ENCODE measurements around the gene AMN. TPM values are rescaled to one million over a fixed set of nuclear protein-coding genes. Genes with fewer than 3 reads are reported as not detected.
"Not testable (repeated sequence)": the region's sequence is repeated elsewhere in the genome, so short reads cannot be mapped to it uniquely, and the experiment has no call there.

AMN gene
- polyA plus RNA-seq, 4 donors, result 22.4 to 59.4 (median 22.7) TPM

DNA sequence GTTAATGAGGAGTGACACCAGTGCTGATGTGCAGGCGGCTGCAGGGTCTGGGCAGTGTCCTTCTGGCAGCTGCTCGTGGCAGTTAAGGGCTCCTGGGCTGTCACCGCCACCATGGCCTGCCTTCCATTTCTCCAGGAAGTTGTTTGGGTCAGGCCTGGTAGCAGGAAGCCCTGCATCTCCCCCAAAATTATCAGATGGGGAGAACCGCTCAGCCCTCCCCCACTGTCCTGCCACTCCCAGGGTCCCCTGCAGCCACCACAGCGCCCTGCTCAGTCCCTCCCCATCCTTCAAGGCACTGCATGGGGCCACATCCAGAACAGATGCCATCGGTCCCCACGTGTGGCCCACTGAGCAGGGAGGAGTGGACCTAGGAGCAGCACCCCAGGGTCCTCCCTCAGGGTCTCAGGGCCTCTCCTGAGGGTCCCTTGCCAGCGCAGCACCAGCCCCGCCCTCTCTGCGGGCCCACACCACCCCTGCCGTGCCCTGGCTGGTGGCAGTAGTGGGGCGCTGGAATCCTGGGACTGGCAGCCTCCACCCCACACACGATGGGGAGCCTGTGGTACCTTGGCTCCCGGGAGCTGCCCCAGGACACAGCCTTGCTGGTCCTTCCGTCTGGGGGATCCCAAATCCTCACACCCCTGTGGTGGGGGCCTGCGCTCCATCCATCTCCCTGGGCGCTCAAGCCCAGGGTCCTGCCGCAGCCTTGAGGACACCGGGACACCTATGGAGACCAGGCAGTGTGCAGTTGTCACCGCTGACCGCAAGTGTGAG lies 10.3 kb upstream of the AMN start:
- DNase-seq (ENCODE audit: low read depth in 4 of 4, low spot score in 3 of 4), result no peak

DNA sequence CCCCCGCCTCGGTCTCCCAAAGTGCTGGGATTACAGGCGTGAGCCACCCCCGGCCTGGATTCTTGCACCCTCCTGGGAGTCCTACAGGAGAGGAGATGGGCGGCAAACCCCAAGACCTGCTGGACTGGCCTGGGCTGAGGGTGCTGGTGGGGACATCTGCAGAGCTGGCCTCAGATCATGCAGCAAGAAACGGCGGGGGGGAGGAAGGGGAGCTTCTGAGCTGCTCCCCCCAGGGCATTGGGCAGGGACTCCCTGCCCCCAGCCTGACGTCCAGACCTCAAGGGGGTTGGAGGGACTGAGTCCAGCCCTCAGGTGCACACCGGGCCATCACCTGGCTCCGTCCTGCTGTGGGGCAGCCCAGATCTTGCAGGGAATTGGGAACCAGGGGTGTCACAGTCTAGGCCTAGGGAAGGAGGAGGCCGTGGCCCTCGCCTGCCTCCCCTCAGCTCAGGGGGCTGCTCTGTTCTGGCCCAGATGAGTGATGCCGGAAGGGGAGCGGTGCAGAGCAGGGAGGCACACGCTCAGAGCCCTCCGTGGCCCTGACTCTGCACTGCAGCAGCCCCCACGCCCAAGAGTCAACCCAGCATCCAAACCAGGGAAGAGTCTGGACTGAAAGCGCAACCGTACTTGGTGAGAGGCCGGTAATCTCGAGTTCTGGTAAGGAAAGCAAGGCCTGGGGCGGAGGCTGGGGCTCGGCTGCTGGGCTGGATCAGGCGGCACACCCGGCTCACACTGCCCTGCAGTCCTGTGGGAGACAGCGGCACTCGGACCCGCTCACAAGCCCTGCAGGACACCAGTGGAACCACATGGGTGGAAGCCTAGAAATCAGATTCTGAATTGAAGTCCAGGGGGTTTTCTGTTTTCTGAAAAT lies 8.9 kb upstream of the AMN start:
- no peak for DNase-seq (ENCODE audit: low read depth in 4 of 4, low spot score in 3 of 4)

DNA sequence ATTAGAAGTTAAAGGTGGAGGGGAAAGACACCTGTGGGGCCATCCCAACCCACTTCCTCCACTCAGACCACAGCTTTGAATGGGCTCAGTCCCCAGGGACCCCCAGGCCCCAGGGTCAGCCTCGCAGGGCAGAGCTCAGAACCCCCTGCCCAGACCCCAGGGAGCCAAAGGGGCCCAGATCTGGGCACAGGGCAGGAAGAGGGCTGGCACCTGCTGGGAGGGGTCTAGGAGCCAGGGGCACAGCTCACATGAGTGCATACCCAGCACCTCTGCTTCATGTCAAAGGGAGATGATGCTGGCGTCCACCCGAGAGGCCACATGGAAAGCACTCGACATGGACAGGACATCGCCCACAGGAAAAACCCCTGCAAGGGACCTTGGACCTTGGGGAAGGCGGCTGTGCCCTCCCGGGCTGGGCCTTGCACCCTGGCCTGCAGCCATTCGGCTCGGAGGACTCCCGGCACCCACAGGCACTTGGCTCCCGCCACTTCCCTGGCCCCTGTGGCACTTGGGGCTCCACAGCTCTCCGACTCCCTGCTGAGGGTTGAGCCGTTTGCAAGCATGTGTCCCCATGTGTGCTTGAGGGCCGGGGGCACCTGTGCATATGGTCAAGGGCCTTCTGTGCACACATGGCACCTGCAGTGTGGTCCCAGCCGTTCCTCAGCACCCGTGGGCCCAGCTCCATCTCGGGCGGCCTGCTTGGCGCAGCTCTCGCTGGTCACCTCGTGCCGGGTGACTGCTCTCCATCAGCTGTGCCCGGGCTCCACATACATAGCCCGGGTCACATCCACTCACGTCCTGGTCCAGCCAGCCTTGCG lies 7.8 kb upstream of the AMN start:
- DNase-seq (ENCODE audit: low read depth in 4 of 4, low spot score in 3 of 4), result no peak

DNA sequence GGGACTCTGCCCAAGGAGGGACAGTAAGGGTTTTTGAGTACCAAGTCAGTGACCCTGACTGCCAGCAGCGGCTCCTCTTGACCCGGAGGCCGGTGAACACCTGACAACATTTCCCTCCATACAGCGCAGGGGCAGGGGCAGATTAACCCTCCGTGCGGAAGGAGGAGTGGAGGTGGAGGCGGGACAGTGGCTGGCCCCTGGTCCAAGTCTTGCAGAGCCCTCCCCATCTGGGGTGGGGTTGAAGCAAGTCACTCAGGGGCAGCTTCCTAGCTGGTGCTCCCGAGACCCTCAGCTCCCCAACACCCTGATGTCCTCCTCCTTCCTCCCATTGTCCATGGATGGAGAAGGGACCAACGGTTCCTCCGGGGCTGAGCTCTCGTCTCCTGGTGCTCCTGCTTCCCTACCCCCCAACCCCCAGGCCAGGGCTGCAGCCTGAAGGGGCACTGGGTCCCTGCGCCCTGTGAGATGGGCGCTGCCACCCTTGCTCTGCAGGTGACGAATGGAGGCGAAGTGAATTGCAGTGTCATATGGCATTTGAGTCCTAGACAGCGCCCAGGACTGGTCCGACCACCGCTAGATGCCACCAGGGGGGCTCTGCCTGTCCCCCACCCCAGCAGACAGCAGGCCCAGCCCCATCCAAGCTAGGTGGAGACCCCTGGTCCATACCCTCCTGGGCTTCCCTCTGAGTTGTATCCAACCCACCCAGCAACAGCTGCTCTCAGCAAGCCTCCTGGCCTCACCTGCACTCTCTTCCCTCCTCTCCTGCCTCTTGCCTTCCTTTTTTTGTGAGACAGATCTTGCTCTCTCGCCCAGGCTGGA lies 7.0 kb upstream of the AMN start:
- DNase-seq (ENCODE audit: low read depth in 4 of 4, low spot score in 3 of 4), result no peak

DNA sequence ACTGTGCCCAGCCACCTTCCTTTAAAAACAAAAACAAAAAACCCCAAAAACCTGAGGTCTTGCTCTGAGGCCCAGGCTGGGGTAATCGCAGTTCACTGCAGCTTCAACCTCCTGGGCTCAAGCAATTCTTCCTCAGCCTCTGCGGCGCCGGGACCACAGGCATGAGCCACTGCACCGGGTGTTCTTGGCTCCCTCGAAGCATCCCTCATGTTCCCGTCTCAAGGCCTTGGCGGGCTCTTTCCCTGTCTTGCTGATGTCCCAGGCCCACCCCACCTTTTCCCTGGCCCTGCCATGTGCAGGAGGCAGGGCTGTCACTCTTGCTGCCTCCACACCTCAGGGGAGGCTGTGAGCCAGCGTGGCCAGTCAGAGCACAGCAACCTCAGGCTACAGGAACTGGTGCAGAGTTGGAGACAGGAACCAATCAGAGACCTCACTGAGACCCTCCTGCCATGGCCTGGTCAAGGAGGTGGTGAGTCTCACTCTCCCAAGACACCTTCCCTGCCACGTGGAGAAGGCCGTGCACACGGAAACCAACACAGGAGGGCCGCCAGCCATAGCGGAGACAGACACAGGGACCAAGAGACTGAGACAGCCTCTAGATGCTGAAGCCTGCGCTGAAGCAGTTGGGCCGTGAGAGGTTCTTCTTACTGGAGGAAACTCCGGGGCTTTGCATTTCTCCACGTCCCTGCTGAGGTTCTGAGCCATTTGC lies 6.0 kb upstream of the AMN start:
- DNase-seq (ENCODE audit: low read depth in 4 of 4, low spot score in 3 of 4), result no peak

DNA sequence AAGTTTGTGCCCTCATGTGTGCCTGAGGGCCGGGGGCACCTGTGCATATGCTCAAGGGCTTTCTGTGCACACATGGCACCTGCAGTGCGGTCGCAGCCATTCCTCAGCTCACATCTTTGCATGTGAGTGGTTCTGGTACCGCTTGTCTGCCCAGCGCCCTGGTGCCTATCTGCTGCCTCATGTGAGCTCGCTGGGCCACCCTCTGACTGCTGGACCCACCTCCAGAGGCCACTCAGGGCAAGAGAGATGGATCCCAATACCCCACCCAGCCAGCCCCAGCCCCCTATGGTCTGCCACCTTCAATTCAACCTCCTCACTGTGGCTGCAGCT lies 5.4 kb upstream of the AMN start:
- DNase-seq (ENCODE audit: low read depth in 4 of 4, low spot score in 3 of 4), result no peak

DNA sequence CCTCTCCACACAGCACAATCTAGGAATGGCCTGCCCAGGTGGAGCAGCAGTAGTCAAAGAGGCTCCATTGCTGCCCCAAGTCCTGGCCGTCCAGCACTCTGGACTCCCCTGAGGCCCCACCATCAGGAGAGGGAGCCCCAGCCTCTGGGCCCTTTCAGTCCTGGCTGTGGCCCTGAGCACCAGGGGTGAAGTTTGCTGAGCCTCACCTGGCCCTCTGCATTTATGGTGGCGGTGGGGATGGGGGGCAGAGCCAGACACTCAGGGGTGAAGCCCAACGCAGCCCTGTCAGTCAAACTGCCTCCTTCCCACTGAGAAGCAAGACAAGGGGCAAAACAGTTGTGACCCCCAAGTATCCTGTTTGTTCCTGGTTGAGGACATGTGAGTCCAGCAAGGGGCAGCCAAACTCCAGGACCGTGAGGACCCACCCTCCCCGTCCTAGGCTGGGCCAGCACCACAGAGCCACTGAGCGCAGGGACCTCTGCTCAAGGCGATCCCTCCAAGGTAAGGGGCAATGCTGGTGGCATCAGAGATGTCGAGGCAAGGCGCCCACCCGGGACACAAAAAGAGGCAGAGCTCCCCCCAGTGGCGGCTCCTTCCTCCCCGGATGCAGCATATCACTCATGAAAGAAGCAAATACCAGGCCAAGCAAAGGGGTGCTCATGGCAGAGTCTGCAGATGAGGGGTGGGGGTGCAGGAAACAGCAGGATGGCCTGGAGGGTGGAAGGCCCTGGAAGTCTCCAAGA lies 4.8 kb upstream of the AMN start:
- DNase-seq (ENCODE audit: low read depth in 4 of 4, low spot score in 3 of 4), result no peak

DNA sequence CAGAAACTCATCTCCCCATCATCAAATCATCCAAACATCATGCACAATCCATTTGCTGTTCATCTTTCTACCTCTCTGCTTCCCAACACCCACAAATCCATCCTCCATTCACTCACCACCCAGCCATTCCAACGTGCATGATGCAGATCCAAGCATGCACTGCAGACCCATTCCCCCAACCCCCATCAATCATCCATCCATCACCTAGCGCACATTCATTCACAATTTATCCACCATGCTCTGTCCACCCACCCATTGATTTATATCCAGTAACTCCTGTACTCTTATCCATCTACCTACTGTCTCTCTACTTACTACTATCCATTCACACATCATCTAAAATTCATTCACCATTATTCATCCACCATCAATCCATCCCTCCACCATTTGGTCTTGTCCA lies 4.0 kb upstream of the AMN start:
- no peak for DNase-seq (ENCODE audit: low read depth in 4 of 4, low spot score in 3 of 4)

DNA sequence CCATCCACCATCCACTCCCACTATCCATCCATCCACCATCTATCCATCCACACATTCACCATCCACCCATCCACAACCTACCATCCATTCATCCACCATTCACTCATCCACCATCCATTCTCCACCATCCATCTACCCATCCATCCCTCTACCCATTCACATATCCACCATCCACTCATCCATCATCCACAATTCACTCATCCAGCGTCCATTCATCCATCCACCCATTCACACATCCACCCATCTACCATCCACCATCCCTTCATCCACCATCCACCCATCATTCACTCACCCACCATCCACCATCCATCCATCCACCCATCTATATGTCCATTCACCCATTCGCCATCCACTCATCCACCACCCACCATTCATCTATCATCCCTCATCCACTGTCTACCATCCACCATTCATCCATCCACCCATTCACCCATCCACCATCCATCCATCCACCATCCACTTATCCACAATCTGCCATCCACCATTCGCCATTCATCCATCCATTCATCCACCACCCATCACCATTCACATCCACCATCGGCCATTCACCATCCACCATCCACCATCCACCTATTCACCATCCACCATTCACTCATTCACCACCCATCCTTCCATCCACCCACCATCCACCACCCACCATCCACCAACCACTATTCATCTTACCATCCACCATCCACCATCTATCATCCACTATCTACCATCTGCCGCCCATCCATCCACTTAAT lies 2.0 kb upstream of the AMN start:
- no peak for DNase-seq (ENCODE audit: low read depth in 4 of 4, low spot score in 3 of 4)

DNA sequence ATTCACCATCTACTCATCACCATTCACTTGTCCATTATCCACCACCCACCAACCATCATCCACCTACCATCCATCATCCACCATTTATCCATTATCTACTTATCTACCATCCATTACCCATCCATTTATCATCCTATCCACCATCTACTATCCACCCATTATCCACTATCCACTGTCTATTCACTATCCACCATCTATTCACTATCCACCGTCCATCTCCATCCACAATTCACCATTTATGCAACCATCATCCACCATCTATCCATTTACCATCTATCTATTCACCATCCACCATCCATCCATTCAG lies 1.5 kb upstream of the AMN start:
- DNase-seq (ENCODE audit: low read depth in 4 of 4, low spot score in 3 of 4), result no peak

DNA sequence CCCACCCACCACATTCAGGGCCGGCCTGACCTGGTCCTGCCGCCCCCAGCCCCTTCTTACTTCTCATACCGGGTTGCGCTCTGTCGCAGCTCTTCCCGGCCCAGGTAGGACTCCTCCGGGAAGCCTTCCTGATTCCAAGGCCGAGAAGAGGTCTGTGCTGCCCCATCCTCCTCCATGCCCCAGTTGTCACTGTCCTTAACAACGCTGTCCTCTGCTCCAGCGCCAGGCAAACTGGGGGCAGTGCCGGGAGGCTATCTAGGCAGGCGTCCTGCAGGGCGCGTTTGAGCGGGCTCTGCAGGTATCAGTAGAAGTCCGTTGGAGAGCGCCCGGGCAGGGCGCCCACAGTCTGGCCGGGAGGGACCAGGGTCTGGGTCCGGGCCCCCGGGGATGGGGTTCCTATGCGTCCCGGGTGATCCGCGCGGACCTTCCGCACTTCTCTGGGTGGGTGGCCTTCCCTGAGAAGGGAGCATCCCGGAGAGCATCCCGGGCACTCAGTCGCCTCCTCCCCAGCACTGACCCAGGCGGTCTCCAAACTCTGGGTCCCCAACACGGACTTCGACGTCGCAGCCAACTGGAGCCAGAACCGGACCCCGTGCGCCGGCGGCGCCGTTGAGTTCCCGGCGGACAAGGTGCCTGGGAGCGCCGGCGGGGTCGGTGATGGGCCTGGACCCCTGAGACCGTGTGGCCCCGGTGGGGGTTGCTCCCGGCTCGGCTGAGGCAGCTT lies 900 bp downstream of the AMN start:
- DNase-seq (ENCODE audit: low read depth in 4 of 4, low spot score in 3 of 4), result no peak

DNA sequence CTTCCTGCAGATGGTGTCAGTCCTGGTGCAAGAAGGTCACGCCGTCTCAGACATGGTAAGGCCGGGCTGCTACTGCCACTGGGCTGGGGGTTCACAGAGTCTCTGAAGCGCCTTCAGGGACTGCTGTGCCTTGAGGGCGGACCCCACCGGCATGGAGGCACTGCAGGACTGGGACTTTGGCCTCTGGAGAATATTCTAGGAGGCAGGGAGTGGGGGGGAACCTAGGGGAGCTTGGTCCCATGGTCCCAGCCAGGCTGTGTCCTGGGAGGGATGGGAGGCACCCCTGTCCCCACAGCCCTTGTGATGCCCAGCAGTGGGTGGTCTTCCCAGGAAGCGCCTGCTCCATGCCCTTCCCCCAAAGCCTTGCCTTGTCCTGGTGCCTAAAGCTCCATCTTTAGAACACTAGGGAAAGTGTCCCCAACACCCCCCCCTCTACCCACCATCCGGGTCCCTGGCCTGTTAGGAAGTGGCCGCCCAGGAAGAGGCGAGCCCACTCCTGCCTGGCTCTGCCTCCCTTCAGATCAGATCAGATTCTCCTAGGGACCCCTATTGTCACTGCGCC lies 1.5 kb downstream of the AMN start:
- DNase-seq (ENCODE audit: low read depth in 4 of 4, low spot score in 3 of 4), result no peak

DNA sequence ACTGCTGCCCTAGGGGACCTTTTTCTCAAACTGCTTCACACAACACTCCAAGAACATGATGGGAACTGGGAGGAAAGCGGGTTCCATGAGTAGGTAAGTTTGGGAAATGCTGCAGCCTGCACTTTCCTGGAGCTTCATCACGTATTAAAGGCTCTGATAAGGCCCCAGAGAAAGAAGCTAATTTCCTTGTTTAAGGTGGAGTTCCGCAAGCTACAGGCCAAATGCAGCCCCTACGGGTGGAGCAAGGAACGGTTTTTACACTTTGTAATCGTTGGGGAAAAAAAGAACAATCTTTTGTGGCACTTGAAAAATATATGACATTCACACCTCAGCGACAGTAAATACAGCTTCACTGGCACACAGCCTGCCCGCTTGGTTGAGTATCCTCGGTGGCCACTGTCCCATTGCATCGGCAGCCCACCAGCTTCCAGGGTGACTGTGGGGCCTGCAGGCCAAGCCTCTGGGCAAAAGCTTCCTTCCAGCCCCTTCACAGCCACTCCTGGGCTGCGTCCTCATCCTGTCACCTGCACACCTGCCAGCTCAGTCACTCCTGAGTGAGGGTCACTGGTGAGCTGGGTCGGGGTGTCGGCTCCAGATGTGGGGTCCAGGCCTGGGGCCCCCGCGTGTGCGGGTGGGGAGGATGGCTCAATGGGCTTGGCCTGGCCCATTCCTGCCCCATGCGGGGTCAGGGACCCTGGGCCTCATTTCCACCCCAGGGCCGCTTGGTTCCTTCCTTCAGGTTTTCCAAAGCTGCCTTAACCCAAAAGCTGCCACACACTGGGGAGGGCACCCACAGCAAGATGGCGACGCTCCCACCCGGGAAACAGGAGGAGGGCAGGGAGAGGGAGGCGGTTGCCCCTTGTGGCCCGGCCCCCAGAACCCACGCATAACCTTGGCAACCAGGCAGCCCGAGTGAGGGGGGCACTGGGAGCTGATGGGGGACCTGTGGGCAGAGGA lies 2.4 kb downstream of the AMN start:
- no peak for DNase-seq (ENCODE audit: low read depth in 4 of 4, low spot score in 3 of 4)

DNA sequence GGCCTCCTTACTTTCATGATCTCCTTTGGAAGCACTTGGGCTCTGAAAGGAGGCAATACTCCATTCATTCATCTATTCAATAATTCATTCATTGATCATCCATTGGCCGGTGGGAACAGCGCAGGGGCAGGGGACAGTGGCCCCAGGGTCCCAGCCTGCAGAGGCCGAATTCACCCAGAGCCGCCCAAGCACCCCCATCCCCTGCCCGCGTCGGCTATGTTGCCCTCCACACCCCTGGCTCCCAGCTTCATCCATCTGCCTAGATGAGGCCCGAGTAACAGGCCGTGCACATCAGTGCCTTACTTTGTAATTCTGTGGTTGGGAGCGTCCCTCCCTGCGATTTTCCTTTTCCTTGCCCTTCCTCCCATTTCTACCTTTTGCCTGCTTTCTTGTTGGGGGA lies 3.2 kb downstream of the AMN start:
- DNase-seq (ENCODE audit: low read depth in 4 of 4, low spot score in 3 of 4), result no peak

DNA sequence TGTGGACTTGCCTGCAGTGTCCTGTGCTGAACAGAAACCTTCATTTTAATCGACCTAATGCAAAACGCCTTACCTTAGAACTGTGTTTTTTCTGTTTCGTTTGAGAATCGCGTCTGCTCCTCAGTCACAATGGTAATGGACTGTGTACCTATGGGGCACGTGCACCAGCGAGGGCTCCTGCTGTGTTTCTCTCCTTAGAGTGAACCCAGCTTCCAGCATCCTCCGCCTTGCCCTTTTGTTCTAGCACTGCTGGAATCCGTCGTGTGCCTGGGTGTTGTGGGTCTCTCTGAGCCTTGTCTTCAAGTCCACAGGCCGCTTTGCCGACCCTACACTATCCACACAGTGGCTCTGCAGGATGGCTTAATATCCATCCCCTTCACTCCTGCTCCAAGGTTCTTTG lies 3.6 kb downstream of the AMN start:
- no peak for DNase-seq (ENCODE audit: low read depth in 4 of 4, low spot score in 3 of 4)

DNA sequence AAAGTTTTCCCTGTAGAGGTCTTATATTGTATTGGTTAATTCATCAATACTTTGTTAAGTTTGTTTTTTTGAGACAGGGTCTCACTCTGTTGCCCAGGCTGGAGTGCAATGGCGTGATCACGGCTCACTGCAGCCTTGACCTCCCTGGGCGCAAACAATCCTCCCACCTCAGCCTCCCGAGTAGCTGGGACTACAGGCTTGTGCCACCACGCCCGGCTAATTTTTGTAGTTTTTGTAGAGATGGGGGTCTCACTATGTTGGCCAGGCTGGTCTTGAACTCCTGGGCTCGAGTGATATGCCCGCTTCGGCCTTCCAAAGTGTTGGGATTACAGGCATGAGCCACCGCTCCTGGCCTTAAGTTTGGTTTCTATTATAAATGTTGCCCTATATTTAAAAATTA lies 4.4 kb downstream of the AMN start:
- not testable (repeated sequence) for DNase-seq (ENCODE audit: low read depth in 4 of 4, low spot score in 3 of 4)
